Prostate gland (tissue), 2 donors: ENCODE data around the gene B3GNT2.

Experiments used
- CTCF ChIP-seq, 4 experiments: fragments of 200-600 bp in 2 of 4; fragments of 450-650 bp in 2 of 4; sonication (generic) in 2 of 4; IDR thresholded peaks; 1 replicate in 3 of 4; 2 replicates in 1 of 4; pipeline ENCODE4 v1.5.1; 2016 to 2019; ENCODE audit warnings: antibody characterized with exemption in 4 of 4, mild to moderate bottlenecking in 2 of 4, moderate library complexity in 2 of 4
- POLR2A ChIP-seq: fragments of 450-650 bp; IDR thresholded peaks from one replicate; pipeline ENCODE4 v1.6.1; 2016; ENCODE audit warnings: antibody characterized with exemption, mild to moderate bottlenecking
- POLR2AphosphoS5 ChIP-seq: sonication (generic); formaldehyde crosslinking; IDR thresholded peaks from one replicate; pipeline ENCODE4 v1.6.1; 2017; ENCODE audit warnings: antibody characterized with exemption

GRCh38 chr2:62163834-62164233 is 32.1 kb upstream of the B3GNT2 start:
- TF ChIP-seq CTCF (IDR thresholded peaks at IDR 0.05) (no peak), POLR2AphosphoS5 (no peak), POLR2A (no peak)
